Endothelial cell (in vitro differentiated cells): ENCODE measurements around the gene CNP. TPM values are rescaled to one million over a fixed set of nuclear protein-coding genes. Genes with fewer than 3 reads are reported as not detected.

Experiments
- DNase-seq: peaks from one replicate; pipeline ENCODE4 v3.0.0; 2021; ENCODE audit warnings: low spot score
- H3K27ac Mint-ChIP-seq: one replicate; pipeline ENCODE4 v1.8.0; 2021; ENCODE audit warnings: mixed read lengths, inconsistent platforms; ENCODE audit not compliant: unreplicated experiment
- H3K27me3 Mint-ChIP-seq: one replicate; pipeline ENCODE4 v1.8.0; 2021; ENCODE audit warnings: mild to moderate bottlenecking, moderate library complexity, mixed read lengths, inconsistent platforms; ENCODE audit not compliant: unreplicated experiment
- H3K36me3 Mint-ChIP-seq: one replicate; pipeline ENCODE4 v1.8.0; 2021; ENCODE audit warnings: mild to moderate bottlenecking, low read depth, mixed read lengths, inconsistent platforms; ENCODE audit not compliant: unreplicated experiment
- H3K4me1 Mint-ChIP-seq: one replicate; pipeline ENCODE4 v1.8.0; 2021; ENCODE audit warnings: mild to moderate bottlenecking, mixed read lengths, inconsistent platforms; ENCODE audit not compliant: unreplicated experiment
- H3K4me3 Mint-ChIP-seq: one replicate; pipeline ENCODE4 v1.8.0; 2021; ENCODE audit warnings: mild to moderate bottlenecking, mixed read lengths, inconsistent platforms; ENCODE audit not compliant: unreplicated experiment
- H3K9me3 Mint-ChIP-seq: one replicate; pipeline ENCODE4 v1.8.0; 2021; ENCODE audit warnings: mixed read lengths, inconsistent platforms; ENCODE audit not compliant: unreplicated experiment
- CTCF ChIP-seq: fragments of 200-600 bp; sonication (generic); IDR thresholded peaks from one replicate; pipeline ENCODE4 v1.5.0; 2021; ENCODE audit warnings: antibody characterized with exemption; ENCODE audit not compliant: unreplicated experiment
- long read RNA-seq: library from polyadenylated mRNA; unstranded; transcript quantifications from one replicate; pipeline ENCODE4 v2.0.0, GENCODE V29; 2020; ENCODE audit not compliant: unreplicated experiment
- total RNA-seq: library from RNA; stranded (reverse); fragmentation: NEBNext Ultra II Directional; extraction: Animal tissue kit (Norgen Biotek cat#: 25700); gene quantifications from one replicate; pipeline ENCODE4 v1.2.1, GENCODE V29; 2021; ENCODE audit not compliant: unreplicated experiment

Gene CNP
- 82.1 TPM for total RNA-seq
- long read RNA-seq, full-length matches to known transcripts, result 45 of 55 reads
- long read RNA-seq, partial matches to known transcripts, result 1 of 55 reads
- long read RNA-seq, other reads (novel, unspliced or antisense), result 9 of 55 reads

- DNase-seq, result peak; percentile 90
- Mint-ChIP-seq H3K36me3 (peaks cover 18% of the 10 kb centered on the region), H3K27ac (peak within 1 kb of the TSS; percentile 36), H3K4me3 (peak within 1 kb of the TSS; percentile 81), H3K4me1 (peaks cover 19% of the 10 kb centered on the region), H3K27me3 (peaks cover 30% of the 10 kb centered on the region), H3K9me3 (no peaks in the 10 kb centered on the region)
- TF ChIP-seq CTCF, result no peak
Observed at GRCh38 chr17:41966463-41967140, at the start of gene CNP. Gene CNP, plus strand, starts transcription at chr17:41966795. Its CDS starts 90 bp downstream, at chr17:41966885.

- no peak for DNase-seq
- H3K36me3 Mint-ChIP-seq, result peaks cover 18% of the 10 kb centered on the region
- H3K27ac Mint-ChIP-seq, result peak overlapping the region; percentile 72
- peaks cover 10% of the 10 kb centered on the region for H3K27me3 Mint-ChIP-seq
- TF ChIP-seq CTCF, result no peak
- H3K4me1 Mint-ChIP-seq, result peaks cover 42% of the 10 kb centered on the region
- no peaks in the 10 kb centered on the region for H3K9me3 Mint-ChIP-seq
- H3K4me3 Mint-ChIP-seq, result peak overlapping the region; percentile 95
Observed at GRCh38 chr17:41917192-41917591, 49.4 kb upstream of the CNP start.

GRCh38 chr17:41917679-41918313 lies 48.8 kb upstream of the CNP start:
- Mint-ChIP-seq H3K4me1 (peaks cover 39% of the 10 kb centered on the region), H3K27me3 (peaks cover 10% of the 10 kb centered on the region), H3K27ac (peak overlapping the region; percentile 75), H3K36me3 (peaks cover 12% of the 10 kb centered on the region), H3K4me3 (peak overlapping the region; percentile 95), H3K9me3 (no peaks in the 10 kb centered on the region)
- peak; percentile 34 for DNase-seq
- no peak for TF ChIP-seq CTCF

GRCh38 chr17:41918314-41919164 lies 48.1 kb upstream of the CNP start, which contains the start of gene ACLY:
Gene ACLY, minus strand, starts transcription at chr17:41918951. Its CDS starts 5,078 bp downstream, at chr17:41913873.
- peaks cover 37% of the 10 kb centered on the region for H3K4me1 Mint-ChIP-seq
- H3K27me3 Mint-ChIP-seq, result peaks cover 10% of the 10 kb centered on the region
- H3K4me3 Mint-ChIP-seq, result peak within 1 kb of the TSS; percentile 95
- DNase-seq, result peak; percentile 98
- no peak for TF ChIP-seq CTCF
- H3K27ac Mint-ChIP-seq, result peak within 1 kb of the TSS; percentile 75
- H3K9me3 Mint-ChIP-seq, result no peaks in the 10 kb centered on the region
- H3K36me3 Mint-ChIP-seq, result peaks cover 9% of the 10 kb centered on the region
